PFSK-1 (cell line): ENCODE data around the gene CREG1.

ENCODE experiments used
- POLR2AphosphoS5 ChIP-seq: IDR thresholded peaks from 2 replicates; pipeline ENCODE4 v1.6.1; 2012; ENCODE audit warnings: low read depth, mild to moderate bottlenecking, control low read depth, low read length, moderate library complexity
- SIN3A ChIP-seq: IDR thresholded peaks from 2 replicates; pipeline ENCODE4 v1.6.1; 2012; ENCODE audit warnings: mild to moderate bottlenecking, low read length, moderate library complexity, borderline replicate concordance; ENCODE audit not compliant: insufficient read depth
- TAF1 ChIP-seq: IDR thresholded peaks from 2 replicates; pipeline ENCODE4 v1.6.1; 2012; ENCODE audit warnings: low read length, control low read depth, borderline replicate concordance; ENCODE audit not compliant: insufficient read depth

DNA sequence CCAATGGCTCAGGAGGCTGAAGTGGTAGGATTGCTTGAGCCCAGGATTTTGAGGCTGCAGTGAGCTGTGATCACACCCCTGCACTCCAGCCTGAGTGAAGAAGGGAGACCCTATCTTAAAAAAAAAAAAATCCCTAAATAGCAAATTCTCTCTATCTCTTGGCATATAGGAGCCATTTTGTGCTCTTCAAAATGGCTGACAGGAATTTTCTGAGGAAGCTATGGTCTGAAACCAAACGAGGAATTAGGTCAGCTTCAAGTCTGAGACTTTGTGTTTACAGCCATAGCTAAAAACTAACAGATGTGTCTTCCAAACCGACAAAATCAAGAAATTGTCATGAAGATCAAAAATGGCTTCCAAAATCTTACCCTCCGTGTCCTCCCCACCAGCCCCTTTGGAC, 45.8 kb downstream of the CREG1 start:
- TF ChIP-seq TAF1 (no peak), POLR2AphosphoS5 (no peak), SIN3A (no peak)
